ENCODE measurements around the gene SLC25A27. TPM values are rescaled to one million over a fixed set of nuclear protein-coding genes. Genes with fewer than 3 reads are reported as not detected.

Gene SLC25A27
- total and polyA plus RNA-seq, 9 of the 15 experiments (the other 6 are each of a cell fraction or from before 2014, with no cell fraction given): not detected

DNA sequence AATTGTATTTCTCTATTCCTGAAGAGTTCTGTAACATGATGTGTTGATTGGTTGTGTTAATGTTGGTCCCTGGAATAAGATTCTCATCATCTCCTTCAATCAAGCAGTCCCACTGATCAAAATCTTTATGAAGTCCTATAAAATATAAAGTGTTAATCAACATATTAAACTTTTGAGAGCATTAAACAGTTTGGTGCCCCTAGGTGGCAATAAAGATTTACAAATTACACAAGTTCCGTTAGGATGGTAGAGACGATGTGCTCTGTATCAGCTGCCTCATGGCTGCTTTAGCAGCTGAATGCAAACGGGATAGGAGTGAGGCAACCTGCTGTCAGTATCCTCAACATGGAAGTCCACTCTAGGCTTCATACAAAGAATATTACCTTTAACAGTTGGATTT lies 51.8 kb downstream of the SLC25A27 start:
- ATAC-seq: no peak
- intact Hi-C loops (cut with micrococcal nuclease) (no loop called here), in situ Hi-C loops (cut with MboI) (no loop called here)
- no peak overlapping the region for H3K9ac ChIP-seq (ENCODE audit: insufficient read depth in 1 of 2, low read depth in 2 of 2, low read length in 2 of 2)
- BruUV-seq (replicated peaks): no TSS peak
- no peak overlapping the region for H3K27ac ChIP-seq (ENCODE audit: extremely low read depth, low read depth, low read length)
- H4K20me1 ChIP-seq (replicated peaks; ENCODE audit: control insufficient read depth, insufficient read depth, low read length): no peaks in the 10 kb centered on the region
- H3K4me3 ChIP-seq: no peak overlapping the region
- ChIA-PET POLR2A (no interaction called here), CTCF (ENCODE audit: low intra/inter-chr PET ratio) (interaction anchor here (1.2 kb wide), 1 partner anchor 287 kb away, joined by 3 read pairs; no protein-coding TSS in a partner anchor)
- no peaks in the 10 kb centered on the region for H3K27me3 ChIP-seq (ENCODE audit: control insufficient read depth in 2 of 2, insufficient read depth in 2 of 2, low read length in 2 of 2)
- 2% methylated on average over 3 of the region's 3 CpGs for WGBS (ENCODE audit: insufficient coverage, low coverage, missing lambda C conversion rate)
- H3K79me2 ChIP-seq (ENCODE audit: control insufficient read depth, insufficient read depth, low read length): no peaks in the 10 kb centered on the region
- H3K4me2 ChIP-seq (ENCODE audit: insufficient read depth, low read length): no peak overlapping the region
- H3K36me3 ChIP-seq (ENCODE audit: control insufficient read depth, insufficient read depth, low read length): no peaks in the 10 kb centered on the region
- DNase-seq (ENCODE audit: extremely low read depth in 1 of 4, low spot score in 3 of 4): no peak
- FAIRE-seq: no peak
- H3K9me1 ChIP-seq (ENCODE audit: control insufficient read depth, insufficient read depth, low read length): no peaks in the 10 kb centered on the region
- no peak overlapping the region for H2AFZ ChIP-seq (ENCODE audit: low read depth, low read length)
- no peaks in the 10 kb centered on the region for H3K4me1 ChIP-seq (replicated peaks in 1 of 2; ENCODE audit: control insufficient read depth in 2 of 2, insufficient read depth in 2 of 2, low read length in 2 of 2)
- H3K9me3 ChIP-seq (replicated peaks; ENCODE audit: control insufficient read depth, insufficient read depth, low read depth, low read length): no peaks in the 10 kb centered on the region
- TF ChIP-seq ZNF778 (CRISPR knock-in tag; IDR thresholded peaks at IDR 0.05) (no peak), EGR1 (conservative IDR thresholded peaks at IDR 0.05) (no peak), CCNT2 (IDR thresholded peaks at IDR 0.05; ENCODE audit: borderline replicate concordance, extremely low read depth, insufficient read length, low read depth, low read length) (no peak), POLR3A (IDR thresholded peaks at IDR 0.05; ENCODE audit: borderline replicate concordance, extremely low read depth, insufficient read depth, insufficient read length) (no peak), BCOR (IDR thresholded peaks at IDR 0.05) (no peak), RBM34 (IDR thresholded peaks at IDR 0.05; ENCODE audit: borderline replicate concordance, insufficient read depth, low read length) (no peak), ELF1 (tag; IDR thresholded peaks at IDR 0.05) (no peak), IRF2 (CRISPR knock-in tag; IDR thresholded peaks at IDR 0.05) (no peak), ETV6 (IDR thresholded peaks at IDR 0.05; ENCODE audit: borderline replicate concordance in 1 of 2, low read depth in 2 of 2, low read length in 1 of 2) (no peak), ETV6 (CRISPR knock-in tag; IDR thresholded peaks at IDR 0.05; ENCODE audit: borderline replicate concordance) (no peak), FOSL1 (tag; conservative IDR thresholded peaks at IDR 0.05) (no peak), ARID4B (CRISPR knock-in tag; IDR thresholded peaks at IDR 0.05) (no peak), CHD2 (IDR thresholded peaks at IDR 0.05; ENCODE audit: low read depth, low read length) (no peak), SMARCC2 (IDR thresholded peaks at IDR 0.05; ENCODE audit: low read depth) (no peak), DACH1 (IDR thresholded peaks at IDR 0.05; ENCODE audit: partially characterized antibody) (no peak)
- TF ChIP-seq, protein P1, sequence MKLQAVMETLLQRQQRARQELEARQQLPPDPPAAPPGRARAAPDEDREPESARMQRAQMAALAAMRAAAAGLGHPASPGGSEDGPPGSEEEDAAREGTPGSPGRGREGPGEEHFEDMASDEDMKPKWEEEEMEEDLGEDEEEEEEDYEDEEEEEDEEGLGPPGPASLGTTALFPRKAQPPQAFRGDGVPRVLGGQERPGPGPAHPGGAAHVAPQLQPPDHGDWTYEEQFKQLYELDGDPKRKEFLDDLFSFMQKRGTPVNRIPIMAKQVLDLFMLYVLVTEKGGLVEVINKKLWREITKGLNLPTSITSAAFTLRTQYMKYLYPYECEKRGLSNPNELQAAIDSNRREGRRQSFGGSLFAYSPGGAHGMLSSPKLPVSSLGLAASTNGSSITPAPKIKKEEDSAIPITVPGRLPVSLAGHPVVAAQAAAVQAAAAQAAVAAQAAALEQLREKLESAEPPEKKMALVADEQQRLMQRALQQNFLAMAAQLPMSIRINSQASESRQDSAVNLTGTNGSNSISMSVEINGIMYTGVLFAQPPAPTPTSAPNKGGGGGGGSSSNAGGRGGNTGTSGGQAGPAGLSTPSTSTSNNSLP (IDR thresholded peaks at IDR 0.05; ENCODE audit: borderline replicate concordance, low read depth, low read length): no peak
- TF ChIP-seq, protein P2, sequence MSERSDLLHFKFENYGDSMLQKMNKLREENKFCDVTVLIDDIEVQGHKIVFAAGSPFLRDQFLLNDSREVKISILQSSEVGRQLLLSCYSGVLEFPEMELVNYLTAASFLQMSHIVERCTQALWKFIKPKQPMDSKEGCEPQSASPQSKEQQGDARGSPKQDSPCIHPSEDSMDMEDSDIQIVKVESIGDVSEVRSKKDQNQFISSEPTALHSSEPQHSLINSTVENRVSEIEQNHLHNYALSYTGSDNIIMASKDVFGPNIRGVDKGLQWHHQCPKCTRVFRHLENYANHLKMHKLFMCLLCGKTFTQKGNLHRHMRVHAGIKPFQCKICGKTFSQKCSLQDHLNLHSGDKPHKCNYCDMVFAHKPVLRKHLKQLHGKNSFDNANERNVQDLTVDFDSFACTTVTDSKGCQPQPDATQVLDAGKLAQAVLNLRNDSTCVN (CRISPR knock-in tag; IDR thresholded peaks at IDR 0.05): no peak
